OCI-LY3 (cell line): ENCODE measurements around the gene CHST11.

Source experiments
- H2AFZ ChIP-seq: fragments of 200-600, 300-600 bp; shearing (Covaris generic); 2 replicates; pipeline ENCODE4 v1.6.0; 2014; ENCODE audit warnings: antibody characterized with exemption, low read depth, low read length
- H3K27ac ChIP-seq: fragments of 200-600, 300-600 bp; sonication (generic); 2 replicates; pipeline ENCODE4 v1.5.1; 2014; ENCODE audit warnings: mild to moderate bottlenecking, low read length, moderate library complexity, mixed read lengths
- H3K27me3 ChIP-seq: fragments of 200-600, 300-600 bp; sonication (generic); 2 replicates; pipeline ENCODE4 v1.6.1; 2014; ENCODE audit warnings: low read depth, low read length, mixed read lengths
- H3K36me3 ChIP-seq: fragments of 200-600, 300-600 bp; sonication (generic); replicated peaks from 2 replicates; pipeline ENCODE3; 2014; ENCODE audit warnings: low read depth, low read length, mixed read lengths
- H3K4me1 ChIP-seq: fragments of 300-600, 200-600 bp; sonication (generic); 2 replicates; pipeline ENCODE4 v1.6.1; 2014; ENCODE audit warnings: low read length, mixed read lengths
- H3K4me2 ChIP-seq: fragments of 200-600, 300-600 bp; sonication (generic); 2 replicates; pipeline ENCODE4 v1.6.1; 2014; ENCODE audit warnings: low read length, mixed read lengths
- H3K4me3 ChIP-seq: fragments of 300-600, 200-600 bp; sonication (generic); 2 replicates; pipeline ENCODE4 v1.5.1; 2014; ENCODE audit warnings: antibody characterized with exemption, mild to moderate bottlenecking, low read length, moderate library complexity
- H3K79me2 ChIP-seq: fragments of 300-600, 200-600 bp; shearing (Covaris generic); 2 replicates; pipeline ENCODE4 v1.6.1; 2014; ENCODE audit warnings: mild to moderate bottlenecking, low read length, mixed read lengths
- H3K9ac ChIP-seq: fragments of 300-600, 200-600 bp; shearing (Covaris generic); 2 replicates; pipeline ENCODE4 v1.6.0; 2014; ENCODE audit warnings: mild to moderate bottlenecking, low read length, moderate library complexity
- H3K9me3 ChIP-seq: fragments of 200-600, 300-600 bp; shearing (Covaris generic); 2 replicates; pipeline ENCODE4 v1.6.1; 2014; ENCODE audit warnings: low read length, mixed read lengths; ENCODE audit not compliant: insufficient read depth
- H4K20me1 ChIP-seq: fragments of 200-600, 300-600 bp; sonication (generic); 2 replicates; pipeline ENCODE4 v1.6.1; 2016; ENCODE audit warnings: low read length, mixed read lengths; ENCODE audit not compliant: insufficient read depth
- CTCF ChIP-seq: fragments of 200-600, 300-600 bp; sonication (generic); IDR thresholded peaks from 2 replicates; pipeline ENCODE4 v1.5.1; 2014; ENCODE audit warnings: antibody characterized with exemption, low read length, low read depth
- EZH2phosphoT487 ChIP-seq: fragments of 200-600 bp; shearing (Covaris generic); IDR thresholded peaks from 2 replicates; pipeline ENCODE4 v1.6.1; 2018; ENCODE audit warnings: antibody characterized with exemption, mixed run types, low read depth

CHST11 gene

GRCh38 chr12:104792570-104792969 lies 335.8 kb downstream of the CHST11 start:
- Histone ChIP-seq H2AFZ (no peak overlapping the region), H3K4me1 (peaks cover 8% of the 10 kb centered on the region; the same call in 1 of the 2 replicates), H3K36me3 (no peaks in the 10 kb centered on the region), H3K27ac (no peak overlapping the region), H3K9me3 (no peaks in the 10 kb centered on the region), H3K9ac (no peak overlapping the region), H3K27me3 (no peaks in the 10 kb centered on the region), H4K20me1 (no peaks in the 10 kb centered on the region), H3K4me3 (no peak overlapping the region), H3K79me2 (no peaks in the 10 kb centered on the region), H3K4me2 (no peak overlapping the region)
- no peak for TF ChIP-seq EZH2phosphoT487
- TF ChIP-seq CTCF = no peak

GRCh38 chr12:104793285-104793684 lies 336.5 kb downstream of the CHST11 start:
- H3K9me3 ChIP-seq = no peaks in the 10 kb centered on the region
- H3K4me2 ChIP-seq = no peak overlapping the region
- no peaks in the 10 kb centered on the region for H3K27me3 ChIP-seq
- H3K4me3 ChIP-seq = no peak overlapping the region
- no peak overlapping the region for H2AFZ ChIP-seq
- H3K9ac ChIP-seq = no peak overlapping the region
- no peak for TF ChIP-seq CTCF
- no peak for TF ChIP-seq EZH2phosphoT487
- H4K20me1 ChIP-seq = no peaks in the 10 kb centered on the region
- H3K79me2 ChIP-seq = no peaks in the 10 kb centered on the region
- no peak overlapping the region for H3K27ac ChIP-seq
- H3K4me1 ChIP-seq = peaks cover 8% of the 10 kb centered on the region; the same call in 1 of the 2 replicates
- no peaks in the 10 kb centered on the region for H3K36me3 ChIP-seq

GRCh38 chr12:104793968-104794367 lies 337.2 kb downstream of the CHST11 start:
- Histone ChIP-seq H3K4me2 (no peak overlapping the region), H3K27me3 (no peaks in the 10 kb centered on the region), H3K36me3 (no peaks in the 10 kb centered on the region), H3K4me3 (no peak overlapping the region), H2AFZ (no peak overlapping the region), H3K4me1 (peaks cover 8% of the 10 kb centered on the region; the same call in 1 of the 2 replicates), H3K9me3 (no peaks in the 10 kb centered on the region), H3K79me2 (no peaks in the 10 kb centered on the region), H3K9ac (no peak overlapping the region), H4K20me1 (no peaks in the 10 kb centered on the region), H3K27ac (no peak overlapping the region)
- TF ChIP-seq CTCF (no peak), EZH2phosphoT487 (no peak)

GRCh38 chr12:104796475-104796862 lies 339.7 kb downstream of the CHST11 start:
- Histone ChIP-seq H3K9ac (no peak overlapping the region), H3K4me3 (no peak overlapping the region), H2AFZ (no peak overlapping the region), H4K20me1 (no peaks in the 10 kb centered on the region), H3K9me3 (no peaks in the 10 kb centered on the region), H3K4me2 (no peak overlapping the region), H3K79me2 (no peaks in the 10 kb centered on the region), H3K27me3 (no peaks in the 10 kb centered on the region), H3K27ac (no peak overlapping the region), H3K36me3 (no peaks in the 10 kb centered on the region), H3K4me1 (peaks cover 7% of the 10 kb centered on the region)
- TF ChIP-seq CTCF = no peak
